ENCODE measurements around the gene UGT1A7.

DNA sequence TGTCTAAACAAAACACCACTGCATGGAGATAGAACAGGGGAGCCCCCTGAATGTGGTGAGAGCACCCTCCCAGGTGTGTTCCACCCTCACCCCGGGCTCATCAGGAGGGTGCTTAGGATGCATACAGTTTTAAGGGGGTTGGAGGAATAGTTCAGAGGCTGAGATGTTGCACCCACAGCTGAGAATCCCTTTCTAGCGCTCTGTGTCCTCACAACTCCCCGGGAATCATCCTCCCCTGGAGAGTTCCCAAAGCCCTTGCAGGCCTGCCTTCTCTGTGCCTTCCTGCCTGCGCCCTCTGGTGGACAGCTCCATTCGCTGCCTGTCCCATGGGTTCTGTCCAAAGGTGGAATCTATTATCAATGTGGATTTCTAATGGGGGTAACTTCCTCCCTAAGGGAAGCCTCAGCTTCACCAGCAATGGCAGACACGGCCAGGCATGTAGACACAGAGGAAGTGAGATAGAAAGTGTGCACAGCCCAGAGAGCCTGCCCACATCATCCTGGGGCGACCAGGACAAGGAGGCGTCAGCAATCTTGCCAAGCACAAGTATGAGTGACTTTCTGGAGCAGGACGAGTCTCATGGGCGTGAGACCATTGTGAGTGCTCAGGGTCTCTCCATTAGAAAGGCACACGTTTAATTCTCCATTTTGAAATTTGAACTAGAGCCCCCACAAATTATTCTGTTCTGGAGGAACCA lies 29.8 kb downstream of the UGT1A7 start:
- no peak for TF ChIP-seq POLR2A (IDR thresholded peaks at IDR 0.05)
- TF ChIP-seq, protein P1, sequence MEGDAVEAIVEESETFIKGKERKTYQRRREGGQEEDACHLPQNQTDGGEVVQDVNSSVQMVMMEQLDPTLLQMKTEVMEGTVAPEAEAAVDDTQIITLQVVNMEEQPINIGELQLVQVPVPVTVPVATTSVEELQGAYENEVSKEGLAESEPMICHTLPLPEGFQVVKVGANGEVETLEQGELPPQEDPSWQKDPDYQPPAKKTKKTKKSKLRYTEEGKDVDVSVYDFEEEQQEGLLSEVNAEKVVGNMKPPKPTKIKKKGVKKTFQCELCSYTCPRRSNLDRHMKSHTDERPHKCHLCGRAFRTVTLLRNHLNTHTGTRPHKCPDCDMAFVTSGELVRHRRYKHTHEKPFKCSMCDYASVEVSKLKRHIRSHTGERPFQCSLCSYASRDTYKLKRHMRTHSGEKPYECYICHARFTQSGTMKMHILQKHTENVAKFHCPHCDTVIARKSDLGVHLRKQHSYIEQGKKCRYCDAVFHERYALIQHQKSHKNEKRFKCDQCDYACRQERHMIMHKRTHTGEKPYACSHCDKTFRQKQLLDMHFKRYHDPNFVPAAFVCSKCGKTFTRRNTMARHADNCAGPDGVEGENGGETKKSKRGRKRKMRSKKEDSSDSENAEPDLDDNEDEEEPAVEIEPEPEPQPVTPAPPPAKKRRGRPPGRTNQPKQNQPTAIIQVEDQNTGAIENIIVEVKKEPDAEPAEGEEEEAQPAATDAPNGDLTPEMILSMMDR (IDR thresholded peaks at IDR 0.05), result peak; percentile 61 to 81 (median 63)

Measured in testis (tissue), 2 donors.